Suprapubic skin (tissue), 4 donors: ENCODE data around the gene DDR1.

ENCODE experiments used
- POLR2A ChIP-seq, 2 donors: fragments of 450-650 bp; IDR thresholded peaks; one replicate each; pipeline ENCODE4 v1.6.1; 2017; ENCODE audit warnings: antibody characterized with exemption in 2 of 2, mild to moderate bottlenecking in 2 of 2, moderate library complexity in 2 of 2
- POLR2AphosphoS5 ChIP-seq, 3 donors: sonication (generic); formaldehyde crosslinking; IDR thresholded peaks; one replicate each; pipeline ENCODE4 v1.6.1; 2017; ENCODE audit warnings: antibody characterized with exemption in 3 of 3
- TF ChIP-seq, protein P1 (sequence below), 2 donors: fragments of 200-600 bp in 1 of 2; fragments of 450-650 bp in 1 of 2; sonication (generic) in 1 of 2; IDR thresholded peaks; one replicate each; pipeline ENCODE4 v1.5.1; 2016 to 2019; ENCODE audit warnings: antibody characterized with exemption in 2 of 2, mild to moderate bottlenecking in 1 of 2, moderate library complexity in 1 of 2

DNA sequence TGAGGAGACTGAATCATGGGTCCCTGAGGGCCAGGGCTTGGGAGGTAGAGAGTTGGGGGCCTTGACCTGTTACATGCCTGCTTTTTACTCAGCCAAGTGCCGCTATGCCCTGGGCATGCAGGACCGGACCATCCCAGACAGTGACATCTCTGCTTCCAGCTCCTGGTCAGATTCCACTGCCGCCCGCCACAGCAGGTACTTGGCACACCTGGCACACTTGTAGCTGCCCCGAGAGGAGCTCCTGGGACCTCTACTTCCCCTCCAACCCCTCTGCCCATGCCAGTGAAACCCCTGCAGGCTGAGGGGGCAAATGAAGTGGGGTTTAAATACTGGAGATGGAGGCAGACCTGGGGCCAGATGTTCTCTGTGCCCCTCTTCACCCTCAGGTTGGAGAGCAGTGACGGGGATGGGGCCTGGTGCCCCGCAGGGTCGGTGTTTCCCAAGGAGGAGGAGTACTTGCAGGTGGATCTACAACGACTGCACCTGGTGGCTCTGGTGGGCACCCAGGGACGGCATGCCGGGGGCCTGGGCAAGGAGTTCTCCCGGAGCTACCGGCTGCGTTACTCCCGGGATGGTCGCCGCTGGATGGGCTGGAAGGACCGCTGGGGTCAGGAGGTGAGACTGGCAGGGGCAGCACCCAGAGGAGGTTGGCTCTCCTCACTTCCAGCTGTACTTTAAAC lies 4.6 kb downstream of the DDR1 start:
- TF ChIP-seq POLR2A (IDR thresholded peaks at IDR 0.05): no peak
- TF ChIP-seq, protein P1, sequence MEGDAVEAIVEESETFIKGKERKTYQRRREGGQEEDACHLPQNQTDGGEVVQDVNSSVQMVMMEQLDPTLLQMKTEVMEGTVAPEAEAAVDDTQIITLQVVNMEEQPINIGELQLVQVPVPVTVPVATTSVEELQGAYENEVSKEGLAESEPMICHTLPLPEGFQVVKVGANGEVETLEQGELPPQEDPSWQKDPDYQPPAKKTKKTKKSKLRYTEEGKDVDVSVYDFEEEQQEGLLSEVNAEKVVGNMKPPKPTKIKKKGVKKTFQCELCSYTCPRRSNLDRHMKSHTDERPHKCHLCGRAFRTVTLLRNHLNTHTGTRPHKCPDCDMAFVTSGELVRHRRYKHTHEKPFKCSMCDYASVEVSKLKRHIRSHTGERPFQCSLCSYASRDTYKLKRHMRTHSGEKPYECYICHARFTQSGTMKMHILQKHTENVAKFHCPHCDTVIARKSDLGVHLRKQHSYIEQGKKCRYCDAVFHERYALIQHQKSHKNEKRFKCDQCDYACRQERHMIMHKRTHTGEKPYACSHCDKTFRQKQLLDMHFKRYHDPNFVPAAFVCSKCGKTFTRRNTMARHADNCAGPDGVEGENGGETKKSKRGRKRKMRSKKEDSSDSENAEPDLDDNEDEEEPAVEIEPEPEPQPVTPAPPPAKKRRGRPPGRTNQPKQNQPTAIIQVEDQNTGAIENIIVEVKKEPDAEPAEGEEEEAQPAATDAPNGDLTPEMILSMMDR (IDR thresholded peaks at IDR 0.05): no peak
- TF ChIP-seq POLR2AphosphoS5 (IDR thresholded peaks at IDR 0.05): no peak
